Neural cell (in vitro differentiated cells): ENCODE measurements around the gene DCDC2.

ENCODE experiments used
- CTCF ChIP-seq: fragments of 450-650 bp; IDR thresholded peaks from 2 replicates; pipeline ENCODE4 v1.5.1; 2014; ENCODE audit warnings: antibody characterized with exemption, mild to moderate bottlenecking, moderate library complexity; ENCODE audit not compliant: poor library complexity, severe bottlenecking
- EP300 ChIP-seq: fragments of 450-650 bp; conservative IDR thresholded peaks from 2 replicates; pipeline ENCODE4 v1.6.1; 2014; ENCODE audit warnings: antibody characterized with exemption, mild to moderate bottlenecking, moderate library complexity; ENCODE audit not compliant: poor library complexity, severe bottlenecking
- EZH2 ChIP-seq: fragments of 200-600, 300-800 bp; shearing (Covaris generic), sonication (generic); IDR thresholded peaks from 2 replicates; pipeline ENCODE4 v1.6.1; 2014; ENCODE audit warnings: antibody characterized with exemption, low read length, borderline replicate concordance, mild to moderate bottlenecking; ENCODE audit not compliant: insufficient read depth, poor library complexity, severe bottlenecking
- MXI1 ChIP-seq: fragments of 450-650 bp; conservative IDR thresholded peaks from 2 replicates; pipeline ENCODE4 v1.6.1; 2014; ENCODE audit warnings: antibody characterized with exemption, mild to moderate bottlenecking; ENCODE audit not compliant: poor library complexity, severe bottlenecking
- POLR2AphosphoS5 ChIP-seq: IDR thresholded peaks from 2 replicates; pipeline ENCODE4 v1.6.1; 2012
- RAD21 ChIP-seq: fragments of 450-650 bp; conservative IDR thresholded peaks from 2 replicates; pipeline ENCODE4 v1.6.1; 2014; ENCODE audit warnings: antibody characterized with exemption, mild to moderate bottlenecking, moderate library complexity
- SMC3 ChIP-seq: fragments of 450-650 bp; conservative IDR thresholded peaks from 2 replicates; pipeline ENCODE4 v1.6.1; 2014; ENCODE audit warnings: antibody characterized with exemption, mild to moderate bottlenecking, moderate library complexity; ENCODE audit not compliant: poor library complexity
- TAF1 ChIP-seq: IDR thresholded peaks from 2 replicates; pipeline ENCODE4 v1.6.1; 2012; ENCODE audit warnings: low read depth
- TF ChIP-seq, protein P1 (sequence below): IDR thresholded peaks from 2 replicates; pipeline ENCODE4 v1.6.1; 2012; ENCODE audit warnings: borderline replicate concordance

DNA sequence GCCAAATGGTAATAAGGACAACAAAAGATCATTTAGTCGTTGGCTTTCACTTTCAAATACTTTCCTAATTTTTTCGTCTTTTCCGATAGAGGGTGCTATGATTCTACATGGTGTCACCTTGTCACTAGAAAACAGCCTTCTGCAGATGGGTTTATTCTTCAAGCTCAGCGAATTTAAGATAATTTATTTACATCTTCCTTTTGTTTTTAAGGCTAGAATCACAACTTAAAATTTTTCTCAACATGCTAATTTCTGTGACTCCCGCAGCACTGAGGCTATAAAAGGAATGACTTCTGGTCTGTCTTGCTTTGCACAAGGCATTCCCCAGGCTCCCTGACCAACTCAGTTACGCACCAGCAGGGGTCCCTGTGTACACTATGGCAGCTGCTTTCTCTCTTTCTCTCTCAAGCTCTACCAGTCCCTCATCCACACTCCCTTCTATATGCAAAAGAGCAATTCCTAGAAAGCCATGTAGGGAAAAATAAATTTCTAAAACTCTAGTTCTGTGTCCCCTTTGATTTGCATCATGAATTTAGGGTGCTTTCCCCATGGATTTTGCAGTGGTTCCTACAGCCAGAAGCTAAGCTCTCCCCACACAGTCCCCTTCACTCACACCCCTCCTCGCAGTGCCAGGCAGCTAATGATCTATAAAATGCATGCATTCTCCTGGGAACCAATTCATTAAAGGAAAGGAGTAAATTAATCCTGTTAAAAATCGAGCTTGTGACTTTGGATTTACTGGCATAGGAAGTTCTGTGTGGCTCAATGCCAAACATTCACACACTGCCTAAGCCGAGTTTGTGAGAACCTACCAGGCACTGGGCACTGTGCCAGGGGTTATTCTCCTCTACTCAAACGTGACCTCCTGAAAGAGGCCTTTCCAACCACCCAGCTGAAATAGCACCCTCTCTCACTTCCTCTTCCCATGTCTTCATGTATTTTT is 74.5 kb downstream of the DCDC2 start:
- peak; percentile 83 for TF ChIP-seq RAD21
- peak; percentile 89 for TF ChIP-seq CTCF
- TF ChIP-seq, protein P1, sequence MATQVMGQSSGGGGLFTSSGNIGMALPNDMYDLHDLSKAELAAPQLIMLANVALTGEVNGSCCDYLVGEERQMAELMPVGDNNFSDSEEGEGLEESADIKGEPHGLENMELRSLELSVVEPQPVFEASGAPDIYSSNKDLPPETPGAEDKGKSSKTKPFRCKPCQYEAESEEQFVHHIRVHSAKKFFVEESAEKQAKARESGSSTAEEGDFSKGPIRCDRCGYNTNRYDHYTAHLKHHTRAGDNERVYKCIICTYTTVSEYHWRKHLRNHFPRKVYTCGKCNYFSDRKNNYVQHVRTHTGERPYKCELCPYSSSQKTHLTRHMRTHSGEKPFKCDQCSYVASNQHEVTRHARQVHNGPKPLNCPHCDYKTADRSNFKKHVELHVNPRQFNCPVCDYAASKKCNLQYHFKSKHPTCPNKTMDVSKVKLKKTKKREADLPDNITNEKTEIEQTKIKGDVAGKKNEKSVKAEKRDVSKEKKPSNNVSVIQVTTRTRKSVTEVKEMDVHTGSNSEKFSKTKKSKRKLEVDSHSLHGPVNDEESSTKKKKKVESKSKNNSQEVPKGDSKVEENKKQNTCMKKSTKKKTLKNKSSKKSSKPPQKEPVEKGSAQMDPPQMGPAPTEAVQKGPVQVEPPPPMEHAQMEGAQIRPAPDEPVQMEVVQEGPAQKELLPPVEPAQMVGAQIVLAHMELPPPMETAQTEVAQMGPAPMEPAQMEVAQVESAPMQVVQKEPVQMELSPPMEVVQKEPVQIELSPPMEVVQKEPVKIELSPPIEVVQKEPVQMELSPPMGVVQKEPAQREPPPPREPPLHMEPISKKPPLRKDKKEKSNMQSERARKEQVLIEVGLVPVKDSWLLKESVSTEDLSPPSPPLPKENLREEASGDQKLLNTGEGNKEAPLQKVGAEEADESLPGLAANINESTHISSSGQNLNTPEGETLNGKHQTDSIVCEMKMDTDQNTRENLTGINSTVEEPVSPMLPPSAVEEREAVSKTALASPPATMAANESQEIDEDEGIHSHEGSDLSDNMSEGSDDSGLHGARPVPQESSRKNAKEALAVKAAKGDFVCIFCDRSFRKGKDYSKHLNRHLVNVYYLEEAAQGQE, result no peak
- TF ChIP-seq EZH2, result no peak
- no peak for TF ChIP-seq POLR2AphosphoS5
- peak; percentile 84 for TF ChIP-seq SMC3
- no peak for TF ChIP-seq EP300
- TF ChIP-seq TAF1, result no peak
- TF ChIP-seq MXI1, result no peak
